Spleen (tissue), 11 donors: ENCODE results near the gene CRTC2. TPM values are rescaled to one million over a fixed set of nuclear protein-coding genes. Genes with fewer than 3 reads are reported as not detected.
"Not testable (repeated sequence)": the region's sequence is repeated elsewhere in the genome, so short reads cannot be mapped to it uniquely, and the experiment has no call there.

Experiments used
- DNase-seq: peaks from one replicate; pipeline ENCODE4 v3.0.0-alpha.2; 2020
- H3K27ac ChIP-seq, 8 donors: fragments of 200-600 bp; sonication (generic) in 7 of 8; 1 replicate in 4 of 8; 2 replicates in 4 of 8; pipeline versions ENCODE4 v1.5.0 to v1.8.0; 2016 to 2021; ENCODE audit warnings: inconsistent platforms in 4 of 8, mild to moderate bottlenecking in 4 of 8, moderate library complexity in 1 of 8
- H3K27me3 ChIP-seq, 7 donors: fragments of 200-600 bp; sonication (generic) in 6 of 7; replicated peaks in 1 of 7; 1 replicate in 4 of 7; 2 replicates in 3 of 7; pipeline versions ENCODE4 v1.5.0 to v1.8.0; 2016 to 2021; ENCODE audit warnings: inconsistent platforms in 3 of 7, mild to moderate bottlenecking in 1 of 7
- H3K36me3 ChIP-seq, 6 donors: fragments of 200-600 bp; sonication (generic) in 5 of 6; 1 replicate in 4 of 6; 2 replicates in 2 of 6; pipeline versions ENCODE4 v1.5.0 to v1.8.0; 2016 to 2021; ENCODE audit warnings: inconsistent platforms in 2 of 6
- H3K4me1 ChIP-seq, 6 donors: fragments of 200-600 bp; sonication (generic) in 5 of 6; 1 replicate in 3 of 6; 2 replicates in 3 of 6; pipeline versions ENCODE4 v1.5.0 to v1.8.0; 2016 to 2021; ENCODE audit warnings: inconsistent platforms in 3 of 6
- H3K4me3 ChIP-seq, 8 donors: fragments of 200-600 bp; sonication (generic) in 7 of 8; 1 replicate in 4 of 8; 2 replicates in 4 of 8; pipeline versions ENCODE4 v1.5.0 to v1.8.0; 2016 to 2021; ENCODE audit warnings: inconsistent platforms in 4 of 8, mild to moderate bottlenecking in 4 of 8, moderate library complexity in 2 of 8
- H3K9me3 ChIP-seq, 8 donors: fragments of 200-600 bp; sonication (generic) in 7 of 8; 1 replicate in 4 of 8; 2 replicates in 4 of 8; pipeline versions ENCODE4 v1.5.0 to v1.8.0; 2016 to 2021; ENCODE audit warnings: inconsistent platforms in 4 of 8
- CTCF ChIP-seq, 11 experiments: fragments of 200-600 bp in 7 of 11; fragments of 450-650 bp in 4 of 11; sonication (generic) in 4 of 11; IDR thresholded peaks in 8 of 11; conservative IDR thresholded peaks in 3 of 11; 1 replicate in 7 of 11; 2 replicates in 4 of 11; pipeline versions ENCODE4 v1.4.0 to v1.8.0; 2016 to 2021; ENCODE audit warnings: antibody characterized with exemption in 11 of 11, inconsistent platforms in 4 of 11, mild to moderate bottlenecking in 1 of 11
- POLR2A ChIP-seq, 3 donors: fragments of 450-650 bp; IDR thresholded peaks; one replicate each; pipeline ENCODE4 v1.5.1; 2017; ENCODE audit warnings: antibody characterized with exemption in 3 of 3, mild to moderate bottlenecking in 1 of 3
- POLR2AphosphoS5 ChIP-seq, 3 donors: sonication (generic); formaldehyde crosslinking; IDR thresholded peaks; one replicate each; pipeline ENCODE4 v1.5.1; 2017; ENCODE audit warnings: antibody characterized with exemption in 3 of 3
- WGBS, 5 donors: extraction: QIAGEN DNeasy Blood & Tissue Kit in 3 of 5; methylation state at CpG; one replicate each; pipeline versions ENCODE4 v1.1.5 to v1.1.7; 2013 to 2018; 5-methylcytosine and 5-hydroxymethylcytosine counted together
- intact Hi-C: fragments of 100-400 bp; cut with DNase I; formaldehyde crosslinking; loops from one replicate; pipeline ENCODE4 v1.15.0; 2023; ENCODE audit warnings: low total_unique reads
- polyA plus RNA-seq, 3 donors: library from polyadenylated mRNA; stranded (reverse); fragments of 200-250 nt; gene quantifications; one replicate each; pipeline ENCODE4 v1.2.1, GENCODE V29; 2013
- total RNA-seq, 7 donors: library from RNA; depleted of rRNA in 3 of 7; stranded (reverse); fragments of >200 nt in 3 of 7; fragmentation: NEBNext Ultra II Directional in 4 of 7; extraction: Animal tissue kit (Norgen Biotek cat#: 25700) in 4 of 7; gene quantifications; one replicate each; pipeline versions ENCODE4 v1.1.0 to v1.2.1, GENCODE V29; 2016 to 2021
- donor health status: healthy with polysubstance abuse.
- donor health status: DM: no; HTN: no; CAD: no; lungs with moderate emphysema.
- donor health status: DM: no; HTN: no; CAD: no.
- donor health status: Bipolar disorder and iron deficiency.
- donor health status: healthy.
- donor health status: DM: no; HTN: no; CAD: no.
- donor health status: DM: yes; HTN: yes; CAD: no.

The CRTC2 gene
- total and polyA plus RNA-seq, 10 donors, result 34.8 to 80.1 (median 69.5) TPM

- TF ChIP-seq POLR2AphosphoS5 (IDR thresholded peaks at IDR 0.05), result no peak
- TF ChIP-seq CTCF (IDR thresholded peaks at IDR 0.05 in 8 of 11, conservative IDR thresholded peaks at IDR 0.05 in 3 of 11), result no peak
- no peak for TF ChIP-seq POLR2A (IDR thresholded peaks at IDR 0.05)
- DNase-seq, result no peak
- Histone ChIP-seq H3K9me3 (no peaks in the 10 kb centered on the region), H3K36me3 (peaks cover 0 to 50% (median 10%) of the 10 kb centered on the region in 6 donors), H3K4me1 (peaks cover 0 to 74% (median 19%) of the 10 kb centered on the region in 6 donors), H3K27ac (no peak overlapping the region), H3K4me3 (no peak overlapping the region), H3K27me3 (no peaks in the 10 kb centered on the region)
- WGBS, 5 donors, result 92 to 97% (median 96%) methylated on average over 6 of the region's 6 CpGs
- intact Hi-C loops, result no loop called here
These were observed 50.3 kb downstream of the CRTC2 start for GRCh38 chr1:153908071-153908470.

GRCh38 chr1:153907134-153907533 is 51.3 kb downstream of the CRTC2 start:
- H3K4me1 ChIP-seq, result peaks cover 0 to 73% (median 19%) of the 10 kb centered on the region in 6 donors
- no peaks in the 10 kb centered on the region for H3K27me3 ChIP-seq
- intact Hi-C loops, result no loop called here
- TF ChIP-seq POLR2A (IDR thresholded peaks at IDR 0.05) (no peak), POLR2AphosphoS5 (IDR thresholded peaks at IDR 0.05) (no peak), CTCF (IDR thresholded peaks at IDR 0.05 in 8 of 11, conservative IDR thresholded peaks at IDR 0.05 in 3 of 11) (no peak)
- no peak for DNase-seq
- H3K9me3 ChIP-seq, result no peaks in the 10 kb centered on the region
- no peak overlapping the region for H3K27ac ChIP-seq
- H3K36me3 ChIP-seq, result peaks cover 0 to 55% (median 10%) of the 10 kb centered on the region in 6 donors
- 87 to 98% (median 90%) methylated on average over 6 of the region's 6 CpGs for WGBS, 5 donors
- H3K4me3 ChIP-seq, result no peak overlapping the region

GRCh38 chr1:153906396-153906795 is 52.0 kb downstream of the CRTC2 start:
- intact Hi-C loops, result no loop called here
- H3K4me1 ChIP-seq, result peaks cover 0 to 71% (median 18%) of the 10 kb centered on the region in 6 donors
- TF ChIP-seq CTCF (IDR thresholded peaks at IDR 0.05 in 8 of 11, conservative IDR thresholded peaks at IDR 0.05 in 3 of 11) (no peak), POLR2A (IDR thresholded peaks at IDR 0.05) (no peak), POLR2AphosphoS5 (IDR thresholded peaks at IDR 0.05) (no peak)
- no peaks in the 10 kb centered on the region for H3K9me3 ChIP-seq
- no peak overlapping the region for H3K4me3 ChIP-seq
- H3K27ac ChIP-seq, result no peak overlapping the region
- no peak for DNase-seq
- H3K27me3 ChIP-seq, result no peaks in the 10 kb centered on the region
- WGBS, 5 donors, result 89 to 100% (median 96%) methylated on average over 1 of the region's 1 CpG
- H3K36me3 ChIP-seq, result peaks cover 0 to 59% (median 10%) of the 10 kb centered on the region in 6 donors

GRCh38 chr1:153905908-153906307 is 52.5 kb downstream of the CRTC2 start:
- DNase-seq, intact Hi-C loops: not testable (repeated sequence)

More at GRCh38 chr1:153905908-153906307, 52.5 kb downstream of the CRTC2 start:
- Histone ChIP-seq H3K4me1 (peaks cover 0 to 72% (median 16%) of the 10 kb centered on the region in 6 donors), H3K36me3 (peaks cover 0 to 59% (median 10%) of the 10 kb centered on the region in 6 donors)
- H3K4me3 ChIP-seq, H3K9me3 ChIP-seq, H3K27ac ChIP-seq, H3K27me3 ChIP-seq: not testable (repeated sequence)
- 89 to 96% (median 91%) methylated on average over 8 of the region's 8 CpGs for WGBS, 5 donors
